Neuron (in vitro differentiated cells): ENCODE measurements around the gene AAK1.
"Not testable (repeated sequence)": the region's sequence is repeated elsewhere in the genome, so short reads cannot be mapped to it uniquely, and the experiment has no call there.

Experiments
- H2AFZ ChIP-seq: one replicate; pipeline ENCODE4 v1.6.1; 2013; ENCODE audit warnings: low read depth, mild to moderate bottlenecking, inconsistent platforms, low read length, moderate library complexity
- H3K27me3 ChIP-seq: one replicate; pipeline ENCODE4 v1.6.1; 2013; ENCODE audit warnings: low read length; ENCODE audit not compliant: insufficient read depth
- H3K36me3 ChIP-seq: one replicate; pipeline ENCODE4 v1.6.1; 2013; ENCODE audit warnings: low read length; ENCODE audit not compliant: insufficient read depth
- H3K4me1 ChIP-seq: one replicate; pipeline ENCODE4 v1.6.1; 2013; ENCODE audit warnings: low read length; ENCODE audit not compliant: insufficient read depth
- H3K4me3 ChIP-seq: 2 replicates; pipeline ENCODE4 v1.5.1; 2013; ENCODE audit warnings: mild to moderate bottlenecking, low read length, moderate library complexity
- H3K9me3 ChIP-seq: one replicate; pipeline ENCODE4 v1.6.1; 2013; ENCODE audit warnings: low read length

The AAK1 gene

GRCh38 chr2:69616755-69617154 lies 26.8 kb downstream of the AAK1 start:
- Histone ChIP-seq H3K4me1 (no peaks in the 10 kb centered on the region), H2AFZ (no peak overlapping the region), H3K36me3 (no peaks in the 10 kb centered on the region), H3K27me3 (no peaks in the 10 kb centered on the region), H3K4me3 (no peak overlapping the region), H3K9me3 (no peaks in the 10 kb centered on the region)

DNA sequence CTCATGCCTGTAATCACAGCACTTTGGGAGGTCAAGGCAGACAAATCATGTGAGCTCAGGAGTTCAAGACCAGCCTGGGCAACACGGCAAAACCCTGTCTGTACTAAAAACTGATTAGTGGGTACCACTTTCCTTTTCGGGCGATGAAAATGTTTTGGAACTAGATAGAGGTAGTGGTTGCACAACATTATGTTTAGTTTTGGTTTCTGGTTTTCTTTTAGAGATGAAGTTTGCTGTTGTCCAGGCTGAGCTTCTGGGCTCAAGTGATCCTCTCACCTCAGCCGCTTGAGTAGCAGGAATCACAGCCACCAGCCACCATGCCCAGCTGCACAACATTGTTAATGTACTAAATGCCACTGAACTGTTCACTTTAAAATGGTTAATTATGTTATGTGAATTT lies 27.6 kb downstream of the AAK1 start:
- H3K27me3 ChIP-seq, result no peaks in the 10 kb centered on the region
- no peak overlapping the region for H2AFZ ChIP-seq
- H3K9me3 ChIP-seq, result no peaks in the 10 kb centered on the region
- H3K36me3 ChIP-seq, result no peaks in the 10 kb centered on the region
- H3K4me1 ChIP-seq, result no peaks in the 10 kb centered on the region
- no peak overlapping the region for H3K4me3 ChIP-seq

DNA sequence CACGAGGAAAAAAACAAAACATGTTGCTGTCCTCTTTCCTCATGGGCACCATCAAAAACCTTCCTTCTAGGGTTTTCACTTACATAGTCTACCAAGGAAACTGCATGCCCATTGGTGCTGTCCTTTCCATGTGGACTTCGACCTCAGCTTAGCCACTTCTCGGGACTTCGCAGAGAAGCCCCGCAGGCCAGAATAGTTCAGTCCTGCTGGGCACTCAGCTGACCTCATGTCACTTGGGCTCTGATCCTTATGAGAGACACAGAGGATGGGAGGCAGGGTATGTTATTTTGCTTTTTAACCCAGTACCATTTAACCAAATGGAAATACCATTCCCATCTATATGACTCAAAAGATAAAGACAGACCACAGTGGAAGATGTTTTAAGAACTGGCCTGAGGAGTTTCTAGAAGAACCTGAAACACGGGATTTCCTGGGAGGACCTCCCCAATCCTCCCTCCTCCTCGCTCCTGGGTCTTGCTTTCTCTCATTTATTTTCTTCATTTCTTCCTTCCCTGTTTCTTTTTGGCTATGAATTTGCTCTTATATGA lies 28.4 kb downstream of the AAK1 start:
- Histone ChIP-seq H3K9me3 (no peaks in the 10 kb centered on the region), H2AFZ (no peak overlapping the region), H3K4me1 (no peaks in the 10 kb centered on the region), H3K36me3 (no peaks in the 10 kb centered on the region), H3K4me3 (no peak overlapping the region), H3K27me3 (no peaks in the 10 kb centered on the region)

DNA sequence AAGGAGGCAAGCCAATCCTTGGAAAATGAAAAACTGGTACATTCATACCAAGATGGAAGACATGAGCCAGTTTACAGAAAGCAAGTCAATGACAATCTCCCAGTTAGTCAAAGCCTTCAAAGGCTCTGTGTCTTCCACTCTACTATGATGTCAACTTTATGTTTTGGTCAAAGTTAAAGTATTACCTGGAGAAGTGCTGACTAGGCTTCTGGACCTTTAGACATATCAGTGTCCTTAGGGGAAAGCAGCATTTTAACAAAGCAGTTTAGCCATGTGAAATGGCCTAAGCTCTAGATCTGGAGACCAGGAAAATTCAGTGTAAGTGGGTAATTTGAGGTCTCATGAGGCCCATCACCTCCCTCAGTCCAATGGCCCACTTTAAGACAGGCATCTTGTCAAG lies 30.8 kb downstream of the AAK1 start:
- Histone ChIP-seq H3K27me3 (no peaks in the 10 kb centered on the region), H2AFZ (no peak overlapping the region), H3K9me3 (no peaks in the 10 kb centered on the region), H3K4me3 (no peak overlapping the region), H3K4me1 (no peaks in the 10 kb centered on the region), H3K36me3 (no peaks in the 10 kb centered on the region)

GRCh38 chr2:69612200-69612599 lies 31.3 kb downstream of the AAK1 start:
- no peak overlapping the region for H3K4me3 ChIP-seq
- H3K4me1 ChIP-seq, result no peaks in the 10 kb centered on the region
- H2AFZ ChIP-seq, result no peak overlapping the region
- no peaks in the 10 kb centered on the region for H3K36me3 ChIP-seq
- no peaks in the 10 kb centered on the region for H3K9me3 ChIP-seq
- H3K27me3 ChIP-seq, result no peaks in the 10 kb centered on the region

DNA sequence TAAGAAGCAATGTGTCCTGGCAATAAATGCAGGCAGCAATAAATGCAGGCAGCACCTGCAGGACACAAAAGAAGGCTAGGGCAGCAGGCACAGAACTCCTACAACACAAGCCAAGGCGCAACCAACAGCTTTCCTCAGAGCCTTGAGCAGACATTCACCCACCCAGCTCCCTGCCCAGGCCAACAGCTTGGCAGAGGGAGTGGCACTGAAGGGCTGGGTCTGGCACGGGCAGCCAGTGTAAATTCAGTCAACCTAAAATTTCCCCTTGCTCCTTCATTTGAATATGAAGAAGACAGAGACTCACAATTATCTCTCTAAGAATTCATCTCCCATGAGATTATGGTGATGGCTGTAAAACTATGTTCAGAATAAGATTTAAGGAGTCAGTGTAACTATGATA lies 35.4 kb downstream of the AAK1 start:
- H3K4me3 ChIP-seq, result no peak overlapping the region
- H3K27me3 ChIP-seq, result no peaks in the 10 kb centered on the region
- peaks cover 6% of the 10 kb centered on the region for H3K9me3 ChIP-seq
- H3K4me1 ChIP-seq, result no peaks in the 10 kb centered on the region
- no peak overlapping the region for H2AFZ ChIP-seq
- H3K36me3 ChIP-seq, result no peaks in the 10 kb centered on the region

DNA sequence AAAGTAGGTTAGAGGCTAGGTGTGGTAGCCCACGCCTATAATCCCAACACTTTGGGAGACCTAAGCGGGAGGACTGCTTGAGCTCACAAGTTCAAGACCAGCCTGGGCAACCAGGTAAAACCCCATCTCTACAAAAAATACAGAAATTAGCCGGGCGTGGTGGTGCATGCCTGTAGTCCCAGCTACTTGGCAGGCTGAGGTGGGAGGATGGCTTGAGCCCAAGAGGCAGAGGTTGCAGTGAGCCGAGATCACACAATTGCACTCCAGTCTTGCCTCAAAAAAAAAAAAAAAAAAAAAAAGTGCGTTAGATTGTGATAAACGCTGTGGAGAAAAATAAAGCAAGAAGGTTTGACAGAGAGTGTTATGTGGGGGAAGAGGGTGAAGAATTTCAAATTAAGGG lies 36.8 kb downstream of the AAK1 start:
- not testable (repeated sequence) for H3K4me1 ChIP-seq, H3K36me3 ChIP-seq, H3K9me3 ChIP-seq, H2AFZ ChIP-seq, H3K4me3 ChIP-seq, H3K27me3 ChIP-seq

- no peak overlapping the region for H2AFZ ChIP-seq
- no peaks in the 10 kb centered on the region for H3K27me3 ChIP-seq
- peaks cover 6% of the 10 kb centered on the region for H3K9me3 ChIP-seq
- no peaks in the 10 kb centered on the region for H3K4me1 ChIP-seq
- no peaks in the 10 kb centered on the region for H3K36me3 ChIP-seq
- H3K4me3 ChIP-seq, result no peak overlapping the region
Observed at GRCh38 chr2:69605284-69605683, 38.3 kb downstream of the AAK1 start.

- H3K27me3 ChIP-seq, result no peaks in the 10 kb centered on the region
- no peak overlapping the region for H2AFZ ChIP-seq
- no peak overlapping the region for H3K4me3 ChIP-seq
- peaks cover 6% of the 10 kb centered on the region for H3K9me3 ChIP-seq
- no peaks in the 10 kb centered on the region for H3K4me1 ChIP-seq
- H3K36me3 ChIP-seq, result no peaks in the 10 kb centered on the region
Observed at GRCh38 chr2:69604836-69605235, 38.7 kb downstream of the AAK1 start.

DNA sequence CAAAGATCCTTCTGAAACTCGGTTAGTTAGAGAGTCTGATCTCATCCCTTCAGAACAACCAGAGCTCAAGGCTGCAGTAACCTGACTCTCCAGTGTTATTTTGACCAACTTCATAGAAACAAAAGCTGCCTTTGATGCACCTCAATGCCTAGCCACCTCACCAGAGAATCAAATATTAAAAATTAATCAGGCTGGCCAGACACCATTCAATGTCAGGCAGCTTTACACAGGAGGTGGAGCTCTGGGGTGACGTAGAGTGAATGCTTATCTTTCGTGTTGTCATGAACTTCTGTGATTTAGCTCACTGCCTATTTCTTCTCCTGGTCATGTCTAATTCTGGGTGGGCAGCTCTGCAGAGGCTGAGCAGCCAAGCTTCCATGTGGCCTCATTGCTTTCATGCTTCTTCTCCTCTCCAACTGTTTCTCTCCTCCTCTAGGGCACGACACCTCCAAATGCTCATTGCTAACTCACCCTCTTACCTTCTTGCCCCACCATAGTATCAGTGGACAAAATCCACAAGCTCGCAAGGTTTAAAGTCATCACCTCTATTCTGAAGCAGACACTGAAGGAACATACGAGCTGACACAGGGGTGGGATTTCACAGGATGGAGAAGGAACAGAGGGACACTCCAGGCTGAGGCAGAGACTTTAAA lies 39.4 kb downstream of the AAK1 start:
- Histone ChIP-seq H3K27me3 (no peaks in the 10 kb centered on the region), H3K9me3 (peaks cover 6% of the 10 kb centered on the region), H3K4me1 (no peaks in the 10 kb centered on the region), H3K4me3 (no peak overlapping the region), H3K36me3 (no peaks in the 10 kb centered on the region), H2AFZ (no peak overlapping the region)

- no peaks in the 10 kb centered on the region for H3K27me3 ChIP-seq
- no peaks in the 10 kb centered on the region for H3K36me3 ChIP-seq
- peaks cover 6% of the 10 kb centered on the region for H3K9me3 ChIP-seq
- H2AFZ ChIP-seq, result no peak overlapping the region
- H3K4me3 ChIP-seq, result no peak overlapping the region
- no peaks in the 10 kb centered on the region for H3K4me1 ChIP-seq
Observed at GRCh38 chr2:69603146-69603743, 40.3 kb downstream of the AAK1 start.

GRCh38 chr2:69601179-69601612 lies 42.3 kb downstream of the AAK1 start:
- Histone ChIP-seq H3K27me3 (no peaks in the 10 kb centered on the region), H3K9me3 (peaks cover 6% of the 10 kb centered on the region), H3K4me3 (no peak overlapping the region), H3K4me1 (no peaks in the 10 kb centered on the region), H2AFZ (no peak overlapping the region), H3K36me3 (no peaks in the 10 kb centered on the region)

DNA sequence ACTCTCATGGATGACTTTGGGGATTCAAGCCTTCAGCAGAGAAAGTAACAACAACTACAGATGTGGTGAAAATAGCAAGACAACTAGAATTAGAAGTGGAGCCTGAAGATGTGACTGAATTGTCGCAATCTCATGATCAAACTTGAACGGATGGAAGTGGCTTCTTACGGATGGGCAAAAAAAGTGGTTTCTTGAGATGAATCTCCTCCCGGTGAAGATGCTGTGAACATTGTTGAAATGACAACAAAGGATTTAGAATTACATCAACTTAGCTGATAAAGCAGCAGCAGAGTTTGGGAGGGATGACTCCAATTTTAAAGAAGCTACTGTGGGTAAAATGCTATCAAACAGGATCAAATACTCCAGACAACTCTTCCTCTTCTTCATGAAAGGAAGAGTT lies 43.1 kb downstream of the AAK1 start:
- no peaks in the 10 kb centered on the region for H3K36me3 ChIP-seq
- H3K4me3 ChIP-seq, result no peak overlapping the region
- H3K4me1 ChIP-seq, result no peaks in the 10 kb centered on the region
- no peaks in the 10 kb centered on the region for H3K27me3 ChIP-seq
- H3K9me3 ChIP-seq, result peaks cover 1% of the 10 kb centered on the region
- H2AFZ ChIP-seq, result no peak overlapping the region
